ENCODE results near the gene EMC7. TPM values are rescaled to one million over a fixed set of nuclear protein-coding genes. Genes with fewer than 3 reads are reported as not detected.

Gene EMC7
- total and polyA plus RNA-seq, 10 of the 15 experiments (the other 5 are each of a cell fraction or from before 2014, with no cell fraction given), result 16.5 to 88.9 (median 45.0) TPM

DNA sequence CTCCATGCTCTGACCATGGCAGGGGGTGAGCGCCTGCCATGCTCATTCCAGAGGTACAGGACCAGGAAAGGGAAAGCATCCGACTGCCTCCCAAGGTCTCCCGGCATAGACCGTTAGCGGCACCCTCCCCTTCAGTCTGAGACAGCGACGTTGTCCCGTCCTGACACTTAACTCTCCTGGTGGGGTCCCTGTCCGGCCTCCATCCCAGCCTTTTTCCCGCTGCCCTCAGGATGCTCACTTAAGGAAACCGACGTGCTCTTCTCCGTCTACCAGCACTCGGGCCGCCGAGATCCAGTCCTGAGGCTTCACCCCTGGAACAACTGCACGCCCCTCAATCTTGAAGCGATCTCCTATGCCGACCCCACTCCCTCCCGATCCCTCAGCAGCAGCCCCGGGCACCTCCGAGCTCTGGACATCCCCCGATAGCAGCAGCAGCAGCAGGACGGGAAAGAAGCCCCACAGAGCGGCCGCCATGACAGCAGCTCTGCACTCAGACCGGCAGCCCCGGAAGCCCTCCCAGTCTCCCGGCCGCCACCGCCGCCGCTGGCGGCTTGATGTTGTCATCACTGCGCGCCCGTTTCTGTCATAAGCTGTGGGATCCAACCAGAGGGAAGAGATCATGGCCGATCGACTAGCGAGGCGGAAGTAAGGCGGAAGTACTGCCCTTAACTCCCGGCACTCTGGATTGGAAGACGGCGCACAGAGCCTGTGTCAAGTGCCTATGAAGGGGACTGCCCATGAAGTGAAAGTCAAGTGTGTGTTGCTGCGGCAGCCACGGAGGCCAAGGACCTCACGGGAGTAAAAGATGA, at the start of gene EMC7, which contains the start of gene PGBD4 (continued):
- TF ChIP-seq, protein P1, sequence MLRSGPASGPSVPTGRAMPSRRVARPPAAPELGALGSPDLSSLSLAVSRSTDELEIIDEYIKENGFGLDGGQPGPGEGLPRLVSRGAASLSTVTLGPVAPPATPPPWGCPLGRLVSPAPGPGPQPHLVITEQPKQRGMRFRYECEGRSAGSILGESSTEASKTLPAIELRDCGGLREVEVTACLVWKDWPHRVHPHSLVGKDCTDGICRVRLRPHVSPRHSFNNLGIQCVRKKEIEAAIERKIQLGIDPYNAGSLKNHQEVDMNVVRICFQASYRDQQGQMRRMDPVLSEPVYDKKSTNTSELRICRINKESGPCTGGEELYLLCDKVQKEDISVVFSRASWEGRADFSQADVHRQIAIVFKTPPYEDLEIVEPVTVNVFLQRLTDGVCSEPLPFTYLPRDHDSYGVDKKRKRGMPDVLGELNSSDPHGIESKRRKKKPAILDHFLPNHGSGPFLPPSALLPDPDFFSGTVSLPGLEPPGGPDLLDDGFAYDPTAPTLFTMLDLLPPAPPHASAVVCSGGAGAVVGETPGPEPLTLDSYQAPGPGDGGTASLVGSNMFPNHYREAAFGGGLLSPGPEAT (IDR thresholded peaks at IDR 0.05; ENCODE audit: low read depth), result peak; percentile 89
- TF ChIP-seq CHD4 (IDR thresholded peaks at IDR 0.05), result no peak
- peak; percentile 66; the same call in 1 of the 2 replicates for TF ChIP-seq ZNF207 (IDR thresholded peaks at IDR 0.05; ENCODE audit: borderline replicate concordance)
- peak; percentile 89 for TF ChIP-seq HCFC1 (IDR thresholded peaks at IDR 0.05; ENCODE audit: low read length)
- TF ChIP-seq ZNF217 (IDR thresholded peaks at IDR 0.05), result no peak
- TF ChIP-seq CTCF (IDR thresholded peaks at IDR 0.05 in 2 of 3, conservative IDR thresholded peaks at IDR 0.05 in 1 of 3; ENCODE audit: control insufficient read depth in 2 of 3, extremely low read depth in 1 of 3, insufficient read depth in 1 of 3, low read depth in 3 of 3, low read length in 3 of 3), result no peak
- peak; percentile 75 for TF ChIP-seq SIX5 (IDR thresholded peaks at IDR 0.05; ENCODE audit: low read depth, low read length, severe bottlenecking)
- no peak for TF ChIP-seq STAT1 (conservative IDR thresholded peaks at IDR 0.05)
- TF ChIP-seq RBBP5 (conservative IDR thresholded peaks at IDR 0.05), result no peak
- TF ChIP-seq, protein P2, sequence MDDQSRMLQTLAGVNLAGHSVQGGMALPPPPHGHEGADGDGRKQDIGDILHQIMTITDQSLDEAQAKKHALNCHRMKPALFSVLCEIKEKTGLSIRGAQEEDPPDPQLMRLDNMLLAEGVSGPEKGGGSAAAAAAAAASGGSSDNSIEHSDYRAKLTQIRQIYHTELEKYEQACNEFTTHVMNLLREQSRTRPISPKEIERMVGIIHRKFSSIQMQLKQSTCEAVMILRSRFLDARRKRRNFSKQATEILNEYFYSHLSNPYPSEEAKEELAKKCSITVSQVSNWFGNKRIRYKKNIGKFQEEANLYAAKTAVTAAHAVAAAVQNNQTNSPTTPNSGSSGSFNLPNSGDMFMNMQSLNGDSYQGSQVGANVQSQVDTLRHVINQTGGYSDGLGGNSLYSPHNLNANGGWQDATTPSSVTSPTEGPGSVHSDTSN (IDR thresholded peaks at IDR 0.05; ENCODE audit: insufficient replicate concordance, low read depth, low read length), result peak; percentile 4
- no peak for TF ChIP-seq SPI1 (IDR thresholded peaks at IDR 0.05; ENCODE audit: borderline replicate concordance, insufficient read depth, low read depth, low read length)
- TF ChIP-seq ASH2L (IDR thresholded peaks at IDR 0.05; ENCODE audit: borderline replicate concordance, low read depth), result no peak
- TF ChIP-seq, protein P3, sequence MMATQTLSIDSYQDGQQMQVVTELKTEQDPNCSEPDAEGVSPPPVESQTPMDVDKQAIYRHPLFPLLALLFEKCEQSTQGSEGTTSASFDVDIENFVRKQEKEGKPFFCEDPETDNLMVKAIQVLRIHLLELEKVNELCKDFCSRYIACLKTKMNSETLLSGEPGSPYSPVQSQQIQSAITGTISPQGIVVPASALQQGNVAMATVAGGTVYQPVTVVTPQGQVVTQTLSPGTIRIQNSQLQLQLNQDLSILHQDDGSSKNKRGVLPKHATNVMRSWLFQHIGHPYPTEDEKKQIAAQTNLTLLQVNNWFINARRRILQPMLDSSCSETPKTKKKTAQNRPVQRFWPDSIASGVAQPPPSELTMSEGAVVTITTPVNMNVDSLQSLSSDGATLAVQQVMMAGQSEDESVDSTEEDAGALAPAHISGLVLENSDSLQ (IDR thresholded peaks at IDR 0.05), result peak; percentile 76
- TF ChIP-seq TCF12 (IDR thresholded peaks at IDR 0.05; ENCODE audit: low read depth, low read length), result peak; percentile 37; the same call in 1 of the 2 replicates
- no peak for TF ChIP-seq NFXL1 (IDR thresholded peaks at IDR 0.05; ENCODE audit: borderline replicate concordance)
- TF ChIP-seq SMAD5 (IDR thresholded peaks at IDR 0.05; ENCODE audit: low read depth), result peak; percentile 72
- peak; percentile 37; a peak in 2 of 4 replicates for TF ChIP-seq IKZF2 (IDR thresholded peaks at IDR 0.05)
- TF ChIP-seq YBX1 (IDR thresholded peaks at IDR 0.05), result no peak
- no peak for TF ChIP-seq NRF1 (conservative IDR thresholded peaks at IDR 0.05; ENCODE audit: low read depth, low read length)
- no peak for TF ChIP-seq ATF2 (IDR thresholded peaks at IDR 0.05; ENCODE audit: low read length)
- peak; percentile 75 to 77 for TF ChIP-seq BHLHE40 (IDR thresholded peaks at IDR 0.05; ENCODE audit: borderline replicate concordance in 1 of 2, low read depth in 2 of 2, low read length in 1 of 2)
- peak; percentile 97 for TF ChIP-seq POLR2AphosphoS5 (IDR thresholded peaks at IDR 0.05; ENCODE audit: low read length)
